NK-92 treated with Interleukin-12 subunit alpha and Interleukin-12 subunit beta, amount 100 ng/mL, for 24 hours (cell line): ENCODE data around the gene SHMT2.

Experiments used
- DNase-seq: peaks from one replicate; lab custom pipeline; 2025; lab: John Stamatoyannopoulos, UW

Gene SHMT2

DNA sequence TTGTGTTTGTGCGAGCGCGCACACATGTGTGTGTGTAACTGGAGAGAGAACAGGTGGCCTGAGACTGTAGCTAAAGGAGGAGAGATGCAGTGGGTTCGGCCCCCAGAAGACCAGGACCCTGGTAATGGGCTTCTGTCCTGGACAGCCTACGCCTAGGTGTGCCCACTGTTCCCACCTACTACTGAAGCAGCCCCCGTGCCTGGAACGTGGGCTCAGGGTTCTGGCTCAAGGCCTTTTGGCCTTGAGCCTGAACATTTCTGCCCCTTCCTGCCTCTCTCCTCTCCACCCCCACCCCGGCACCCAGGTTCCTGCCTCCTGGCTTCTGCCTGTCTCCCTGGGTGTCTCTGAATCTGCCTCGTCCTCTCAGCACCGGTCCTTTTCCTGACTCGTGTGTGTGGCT lies 14.4 kb upstream of the SHMT2 start:
- DNase-seq, result no peak

DNA sequence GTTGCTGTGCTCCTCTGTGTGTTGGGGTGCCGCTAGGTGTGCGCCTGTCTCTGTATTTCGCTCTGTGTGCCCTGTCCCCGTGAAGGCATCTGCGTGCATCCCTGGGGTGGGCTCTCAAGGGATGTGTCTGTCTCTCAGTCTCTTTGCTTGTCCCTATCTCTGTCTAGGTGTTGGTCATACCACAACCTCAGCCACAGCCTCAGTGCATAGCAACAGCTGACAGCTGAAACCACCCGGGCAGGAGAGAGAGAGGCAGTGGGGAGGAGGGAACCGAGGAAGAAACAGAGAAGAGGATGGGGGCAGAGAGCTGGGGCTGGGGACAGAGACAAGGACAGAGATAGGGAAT lies 13.9 kb upstream of the SHMT2 start:
- DNase-seq, result no peak

DNA sequence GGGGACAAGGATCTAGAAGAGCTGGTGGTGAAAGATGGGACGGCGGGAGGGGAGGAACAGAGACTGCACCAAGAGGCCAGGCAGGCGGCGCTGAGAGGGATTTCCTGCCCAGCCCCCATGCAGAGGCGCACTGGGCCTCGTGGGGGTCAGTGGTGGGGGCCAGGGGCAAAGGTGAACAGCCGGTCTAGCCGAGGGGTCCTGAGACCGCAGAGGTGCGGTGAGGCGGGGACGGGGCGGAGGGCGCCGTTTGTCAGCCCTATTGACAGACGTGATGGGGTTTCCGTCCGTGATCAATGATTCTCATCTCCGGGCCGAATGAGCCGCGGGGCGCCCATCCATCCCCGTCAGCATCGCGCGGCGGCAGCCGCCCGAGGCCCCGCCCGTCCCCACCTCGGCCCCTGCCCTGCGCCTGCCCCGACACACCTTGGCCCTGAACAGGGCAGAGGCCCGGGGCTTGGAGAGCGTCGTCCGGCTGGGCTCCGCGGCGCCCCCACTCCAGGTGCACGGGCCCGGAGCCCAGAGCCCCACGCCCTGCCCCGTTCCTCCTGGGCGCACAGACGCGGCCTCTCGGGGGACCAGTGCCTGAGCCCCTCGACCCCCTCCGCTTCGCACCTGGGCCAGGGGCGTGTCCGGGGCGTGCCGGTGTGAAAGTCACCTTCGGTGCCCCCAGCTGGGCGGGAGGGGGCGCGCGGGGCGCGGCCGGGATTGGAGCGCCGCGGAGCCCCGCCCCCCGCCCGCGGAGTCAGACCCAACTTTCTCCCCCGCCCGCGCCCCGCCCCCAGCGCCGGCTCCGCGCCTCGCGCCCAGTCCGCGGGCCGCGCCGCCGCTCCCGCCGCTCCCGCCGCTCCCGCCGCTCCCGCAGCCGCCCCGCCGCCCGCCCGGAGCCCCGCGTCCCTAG lies 13.2 kb upstream of the SHMT2 start, which contains the start of gene NXPH4:
TSS of gene NXPH4 (plus strand) at position 781 of the 898 bp plus-strand sequence. CDS start 176 bp downstream, outside the sequence.
- DNase-seq, result no peak

DNA sequence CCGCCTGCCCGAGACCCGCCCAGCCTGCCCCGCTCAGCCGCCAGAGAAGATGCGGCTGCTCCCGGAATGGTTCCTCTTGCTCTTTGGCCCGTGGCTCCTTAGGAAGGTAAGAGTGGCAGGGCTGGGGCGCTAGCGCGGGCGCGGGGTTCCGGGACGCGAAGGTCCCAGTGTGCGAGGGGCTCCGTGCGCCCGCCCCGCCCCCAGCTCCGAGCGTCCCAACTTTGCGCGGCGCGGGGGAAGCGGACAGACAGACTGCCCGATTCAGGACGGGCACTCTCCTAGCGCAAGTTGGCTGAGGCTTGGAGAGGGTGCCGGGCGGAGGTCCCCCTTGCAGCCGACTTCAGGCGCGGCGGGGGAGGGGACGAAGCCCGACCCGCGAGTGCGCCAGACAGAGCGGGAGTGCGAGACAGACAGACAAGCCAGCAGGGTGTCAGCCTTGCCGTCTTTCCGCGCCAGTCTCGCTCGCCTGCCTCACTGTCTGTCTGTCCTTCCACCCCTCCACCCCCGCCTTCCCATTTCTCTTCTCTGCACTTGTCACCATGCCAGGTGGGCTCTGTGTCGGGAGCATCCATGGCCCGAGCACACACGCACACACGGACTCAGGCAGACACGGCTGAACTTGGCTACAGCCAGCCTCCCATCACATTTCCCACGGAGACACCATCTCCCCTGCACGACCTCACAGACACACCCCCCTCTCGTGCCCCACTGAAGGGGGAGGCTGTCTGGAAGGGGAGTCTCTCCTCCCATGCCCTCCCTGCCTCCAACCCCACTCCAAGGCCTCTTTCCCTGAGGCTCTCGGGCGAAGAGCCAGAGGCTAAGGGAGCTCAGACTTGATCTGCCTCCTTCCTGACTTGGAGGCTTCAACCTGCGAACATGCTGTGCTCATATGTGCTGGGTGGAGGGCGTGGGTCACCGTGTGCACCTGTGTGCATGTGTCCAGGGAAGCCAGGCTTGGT lies 12.3 kb upstream of the SHMT2 start:
- DNase-seq, result no peak

DNA sequence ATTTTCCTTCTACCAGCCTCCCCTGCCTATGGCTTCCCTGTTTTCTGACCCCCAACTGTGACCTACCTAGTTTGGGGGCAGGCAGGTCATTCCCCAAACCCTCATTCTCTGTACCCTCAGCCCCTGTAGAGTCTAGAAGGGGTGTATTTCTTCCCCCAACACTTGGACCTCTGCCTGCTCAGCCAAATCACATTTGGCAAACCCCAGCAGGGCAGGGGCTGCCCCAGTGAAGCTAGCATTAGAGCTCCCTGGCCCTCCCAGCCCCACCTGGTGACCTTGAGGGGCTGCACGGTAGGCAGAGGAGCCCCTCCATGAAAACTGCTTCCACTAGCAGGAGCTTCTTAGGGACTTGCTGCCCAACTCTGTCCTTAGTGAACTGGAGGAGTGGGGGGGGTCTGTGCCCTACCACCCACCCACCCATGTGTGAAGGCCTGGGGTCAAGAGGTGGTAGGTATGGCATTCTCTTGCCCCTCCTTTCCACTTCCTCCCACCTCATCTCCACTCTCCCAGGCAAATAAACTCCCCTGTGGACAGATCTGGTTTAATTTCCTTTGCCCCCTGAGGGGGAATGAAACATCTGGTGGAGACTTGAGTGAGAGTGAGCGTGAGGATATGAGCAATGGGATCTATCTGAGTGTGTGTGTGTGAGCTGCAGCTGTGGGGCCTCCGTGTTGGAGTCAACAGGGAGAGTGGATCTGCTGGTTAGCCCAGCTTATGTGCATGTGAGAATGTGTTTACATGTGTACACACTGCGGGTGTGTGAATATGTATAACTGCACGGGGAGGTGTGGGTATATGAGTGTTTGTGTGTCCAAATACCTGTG lies 11.3 kb upstream of the SHMT2 start:
- DNase-seq, result no peak

DNA sequence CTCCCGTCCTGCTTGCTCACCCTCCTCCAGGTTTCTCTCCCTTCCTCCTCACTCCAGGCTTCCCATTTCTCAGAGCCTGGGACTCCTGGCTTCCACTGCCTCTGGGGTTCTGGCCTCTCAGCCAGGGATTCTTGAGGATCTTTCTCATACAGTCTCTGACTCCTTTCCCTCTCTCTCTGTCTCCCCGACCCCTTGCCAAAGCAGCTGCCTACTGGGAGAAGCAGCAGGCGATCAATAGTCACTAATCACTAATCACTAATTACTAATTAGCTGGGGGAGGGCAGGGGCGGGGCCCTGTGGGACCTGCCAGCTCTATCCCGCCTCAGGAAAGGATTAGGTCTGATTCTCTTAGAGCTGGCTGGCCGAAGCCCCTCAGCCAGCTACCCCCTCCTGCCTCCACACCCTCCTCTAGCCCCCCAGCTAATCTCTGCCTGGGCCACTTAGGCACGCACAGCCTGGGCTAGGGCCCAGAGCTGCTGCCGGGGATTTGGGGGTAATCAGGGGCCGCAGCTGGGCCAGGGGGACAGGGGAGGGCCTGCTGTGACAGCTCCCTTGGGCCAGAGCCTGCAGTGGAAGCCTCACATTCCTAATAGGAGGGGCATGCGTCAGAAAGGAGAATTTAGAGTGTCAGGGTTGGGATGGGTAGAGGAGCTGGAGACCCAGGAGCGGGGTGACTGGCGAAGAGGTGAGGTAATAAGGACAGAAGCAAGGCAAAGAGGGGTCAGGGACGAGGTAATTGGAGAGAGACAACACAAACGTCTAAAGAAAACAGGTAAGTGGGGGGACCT lies 10.1 kb upstream of the SHMT2 start:
- no peak for DNase-seq

DNA sequence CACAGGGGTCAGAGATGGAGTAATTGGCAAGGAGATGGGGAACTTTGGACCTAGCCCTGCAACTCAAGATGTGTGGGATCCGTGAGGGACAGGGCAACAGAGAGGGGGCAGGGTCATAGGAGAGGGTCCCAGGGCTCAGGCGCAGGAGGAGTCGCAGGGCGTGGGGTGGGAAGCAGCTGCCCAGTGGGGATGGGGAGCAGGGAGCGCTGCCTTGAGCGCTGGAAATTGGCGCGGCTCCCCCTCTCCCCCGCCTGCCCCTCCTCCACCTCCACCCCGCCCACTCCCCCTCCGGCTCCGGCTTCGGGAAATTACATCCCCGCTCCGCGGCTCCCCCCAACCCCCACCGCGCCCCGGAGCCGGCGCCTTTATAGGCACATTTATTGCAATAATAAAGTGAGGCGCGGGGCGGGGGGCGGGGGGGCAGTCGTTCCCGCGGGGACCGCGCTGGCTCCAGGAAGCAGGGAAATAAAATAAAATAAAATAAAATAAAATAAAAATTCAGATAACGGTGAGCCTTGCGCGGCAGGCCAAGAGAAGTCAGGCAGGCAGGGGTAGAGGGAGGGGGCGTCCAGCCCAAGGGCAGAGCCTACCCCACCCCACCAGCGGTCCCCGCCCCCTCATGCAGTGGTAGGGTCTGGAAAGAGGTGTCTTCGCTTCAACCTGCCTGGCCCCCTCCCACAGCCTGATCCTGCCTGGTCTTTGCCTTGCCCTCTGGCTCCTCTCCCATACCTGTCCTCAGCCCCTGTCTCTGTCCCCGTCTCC lies 9.3 kb upstream of the SHMT2 start:
- DNase-seq, result no peak

DNA sequence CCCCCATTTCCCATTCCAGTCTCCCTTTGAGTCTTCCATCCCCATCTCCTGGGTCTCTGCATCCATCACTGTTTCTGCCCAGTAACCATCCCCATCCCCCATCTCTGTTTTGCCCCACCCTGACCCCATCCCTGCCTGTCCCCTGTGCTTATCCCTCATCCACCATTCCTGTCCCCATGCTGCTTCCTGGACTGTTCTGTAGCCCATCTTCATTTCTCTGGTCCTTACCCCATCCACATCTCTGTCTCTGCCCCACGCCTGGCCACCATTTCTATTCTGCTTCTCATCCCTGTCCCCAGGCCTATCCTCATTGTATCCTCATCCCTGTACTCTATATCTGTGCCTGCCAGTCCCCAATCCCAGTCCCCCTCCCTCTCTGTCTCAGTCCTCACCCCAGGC lies 8.7 kb upstream of the SHMT2 start:
- DNase-seq, result no peak

DNA sequence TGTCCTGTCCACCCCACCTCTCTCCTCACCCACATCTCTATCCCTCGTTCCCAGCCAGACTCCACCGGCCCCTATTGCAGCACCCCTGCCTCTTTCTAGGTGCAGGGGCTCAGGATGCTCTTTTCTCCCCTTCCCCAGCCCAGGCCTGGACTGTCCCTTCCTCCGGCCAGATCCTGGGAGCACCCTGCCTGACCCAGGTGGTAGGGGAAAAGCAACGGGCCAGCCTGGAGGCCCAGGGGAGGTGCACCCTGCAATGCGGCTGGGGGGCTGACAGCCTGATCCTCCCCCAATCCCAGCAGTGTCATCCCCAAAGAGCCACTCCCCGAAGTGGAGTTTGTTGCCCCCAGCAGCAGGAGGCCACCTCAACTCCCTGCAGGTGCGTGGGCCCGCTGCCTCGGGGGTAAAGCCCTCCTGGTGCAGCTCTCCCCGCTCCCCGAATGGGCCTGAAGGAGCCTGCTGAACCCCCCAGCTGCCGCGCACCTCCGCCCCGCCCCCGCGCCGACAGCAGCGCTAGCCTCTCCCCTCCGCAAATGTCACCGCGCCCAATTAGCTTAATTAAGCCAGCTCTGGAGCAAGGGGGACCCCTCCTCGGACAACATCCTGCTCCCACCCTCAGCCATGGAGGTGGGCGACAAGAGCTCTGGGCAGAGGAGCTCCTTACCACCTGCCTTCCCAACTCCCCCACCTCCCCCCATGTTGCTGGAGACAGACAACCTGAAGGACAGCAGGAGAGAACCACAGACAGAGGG lies 8.2 kb upstream of the SHMT2 start:
- DNase-seq, result no peak

DNA sequence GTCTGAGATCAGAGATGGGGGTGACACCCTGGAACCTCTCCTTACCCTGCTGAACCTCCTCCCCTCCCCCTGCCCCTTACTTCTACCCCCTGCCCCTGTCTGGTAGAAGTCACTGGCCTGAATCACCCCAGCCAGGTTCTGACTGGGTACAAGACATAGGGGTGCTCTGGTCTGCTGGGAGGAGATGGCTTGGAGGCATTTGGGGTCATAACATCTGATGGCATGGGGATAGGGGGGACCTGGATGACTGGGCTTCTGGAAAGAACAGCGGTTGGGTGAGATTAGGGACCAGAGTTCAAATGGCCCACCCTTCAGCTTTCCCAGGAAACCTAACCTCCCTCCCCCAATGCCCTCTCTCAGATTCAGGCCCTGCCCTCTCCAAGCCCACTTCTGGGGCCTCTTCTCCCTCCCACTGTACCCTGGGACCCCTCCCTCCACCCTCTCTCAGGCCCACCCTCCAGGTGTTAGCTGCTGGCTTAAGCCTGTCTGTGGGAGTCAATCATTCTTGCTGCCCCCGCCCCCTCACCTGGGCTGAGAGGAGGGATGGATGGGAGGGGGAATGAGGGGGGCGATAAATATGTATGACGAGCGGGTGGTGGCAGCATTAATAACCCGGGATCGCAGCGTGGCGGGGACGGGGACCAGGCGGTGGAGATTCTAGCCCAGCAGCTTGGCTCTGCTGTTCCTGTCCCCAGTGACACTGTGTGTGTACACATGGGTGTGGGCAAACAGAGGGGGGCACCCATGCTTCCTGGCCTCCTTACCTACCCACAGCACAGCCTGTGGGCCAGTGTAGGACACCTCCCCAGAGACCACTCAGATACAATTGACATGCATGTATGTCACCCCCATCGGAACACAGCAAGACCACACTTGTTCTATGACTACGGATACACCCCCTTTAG lies 7.0 kb upstream of the SHMT2 start:
- no peak for DNase-seq

DNA sequence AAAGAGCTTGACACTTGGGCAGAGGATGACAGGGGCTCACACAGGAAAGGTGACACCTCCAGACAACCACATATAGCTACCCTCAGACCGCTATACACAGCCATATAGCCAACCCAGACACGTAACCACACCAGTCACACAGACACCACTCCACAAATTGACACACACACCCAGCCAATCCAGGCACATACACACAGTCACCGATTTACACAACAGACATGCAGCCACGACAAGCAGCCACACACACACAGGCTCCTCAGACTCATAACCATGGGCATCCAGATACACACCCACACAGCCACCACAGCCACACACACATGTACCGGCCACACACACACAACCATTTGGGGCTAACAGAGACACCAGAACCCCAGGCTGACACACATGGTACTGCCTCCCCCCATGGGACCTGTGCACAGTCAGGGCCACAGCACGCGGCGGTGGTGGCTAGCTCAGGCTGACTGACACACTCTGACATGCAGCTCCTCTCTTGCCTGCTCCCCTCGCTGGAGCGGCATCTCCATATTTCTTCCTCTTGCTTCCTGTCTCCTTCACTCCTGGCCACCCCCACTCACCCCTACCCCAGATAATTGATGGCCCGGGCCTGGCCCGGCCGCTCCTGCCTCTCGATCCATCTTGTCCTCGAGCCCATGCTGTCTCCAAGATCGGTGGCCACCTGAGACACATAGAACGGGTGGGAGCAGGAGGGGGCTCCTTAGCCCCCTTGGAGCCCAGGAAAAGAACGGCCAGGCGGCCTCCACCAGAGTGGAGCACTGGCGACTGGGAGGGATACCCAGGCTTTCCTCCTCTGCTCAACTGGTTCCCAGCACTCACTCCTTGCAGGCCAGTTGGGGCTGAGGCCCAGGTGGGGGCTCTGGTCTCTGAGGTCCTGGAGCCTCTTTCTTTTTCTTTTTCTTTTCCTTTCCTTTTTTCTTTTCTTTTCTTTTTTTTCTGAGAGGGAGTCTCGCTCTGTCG lies 6.0 kb upstream of the SHMT2 start:
- DNase-seq, result no peak

DNA sequence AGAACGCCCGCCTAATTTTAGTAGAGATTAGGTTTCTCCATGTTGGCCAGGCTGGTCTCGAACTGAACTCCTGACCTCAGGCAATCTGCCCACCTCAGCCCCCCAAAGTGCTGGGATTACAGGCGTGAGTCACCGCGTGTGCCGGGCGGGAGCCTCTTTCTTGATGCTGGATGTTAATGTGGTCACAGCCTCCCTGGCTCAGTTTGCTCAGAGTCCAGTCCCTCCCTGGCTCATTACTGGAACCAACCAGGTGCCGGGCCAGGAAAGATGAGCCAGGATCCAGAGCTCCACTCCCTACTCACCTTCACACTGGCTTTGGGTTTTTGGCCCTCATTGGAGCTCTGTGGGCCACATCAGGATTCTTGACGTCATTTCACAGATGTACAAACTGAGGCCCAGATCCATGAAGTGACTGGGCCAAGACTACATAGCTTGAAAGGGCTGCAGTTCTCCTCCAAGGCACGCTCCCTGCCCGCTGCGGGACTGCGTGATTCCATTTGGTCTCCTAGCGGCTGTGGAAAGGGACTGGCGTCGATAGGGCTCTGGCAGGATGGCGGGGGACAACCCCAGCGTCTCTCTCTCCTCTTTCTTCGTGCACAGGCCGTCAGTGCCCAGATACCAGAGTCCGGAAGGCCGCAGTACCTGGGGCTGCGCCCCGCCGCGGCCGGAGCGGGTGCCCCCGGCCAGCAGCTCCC lies 5.1 kb upstream of the SHMT2 start:
- no peak for DNase-seq

DNA sequence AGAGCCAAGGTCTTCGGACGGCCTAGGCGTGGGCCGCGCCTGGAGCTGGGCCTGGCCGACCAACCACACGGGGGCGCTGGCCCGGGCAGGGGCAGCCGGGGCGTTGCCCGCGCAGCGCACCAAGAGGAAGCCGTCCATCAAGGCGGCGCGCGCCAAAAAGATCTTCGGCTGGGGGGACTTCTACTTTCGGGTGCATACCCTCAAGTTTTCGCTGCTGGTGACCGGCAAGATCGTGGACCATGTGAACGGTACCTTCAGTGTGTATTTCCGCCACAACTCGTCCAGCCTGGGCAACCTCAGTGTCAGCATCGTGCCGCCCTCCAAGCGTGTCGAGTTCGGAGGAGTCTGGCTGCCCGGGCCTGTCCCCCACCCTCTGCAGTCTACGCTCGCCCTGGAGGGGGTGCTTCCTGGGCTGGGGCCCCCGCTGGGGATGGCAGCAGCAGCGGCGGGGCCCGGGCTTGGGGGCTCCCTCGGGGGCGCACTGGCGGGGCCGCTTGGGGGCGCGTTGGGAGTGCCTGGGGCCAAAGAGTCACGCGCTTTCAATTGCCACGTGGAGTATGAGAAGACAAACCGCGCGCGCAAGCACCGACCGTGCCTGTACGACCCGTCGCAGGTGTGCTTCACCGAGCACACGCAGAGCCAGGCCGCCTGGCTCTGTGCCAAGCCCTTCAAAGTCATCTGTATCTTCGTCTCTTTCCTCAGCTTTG lies 4.4 kb upstream of the SHMT2 start:
- no peak for DNase-seq

DNA sequence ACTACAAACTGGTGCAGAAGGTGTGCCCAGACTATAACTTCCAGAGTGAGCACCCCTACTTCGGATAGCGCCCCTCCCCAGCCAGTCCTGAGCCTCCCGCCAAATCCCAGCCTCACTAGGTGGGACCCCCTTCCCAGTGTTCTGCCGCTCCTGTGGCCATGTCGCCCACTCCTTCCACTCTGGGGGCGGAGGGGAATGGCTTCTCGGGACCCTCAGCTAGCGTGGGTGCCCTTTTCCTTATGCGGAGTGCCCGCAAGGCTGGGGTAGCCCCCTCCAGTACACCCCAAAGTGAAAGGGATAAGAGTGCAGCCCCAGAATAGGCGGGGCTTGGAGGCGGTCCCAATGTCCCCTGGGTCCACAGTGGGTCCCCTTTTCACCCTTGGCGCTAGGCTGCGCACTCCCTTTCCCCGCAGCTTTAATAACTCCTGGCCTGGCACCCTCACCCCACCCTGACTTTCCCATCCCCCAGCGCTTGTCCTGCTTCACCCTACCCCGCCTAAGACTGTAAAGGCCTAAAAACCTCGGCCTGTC lies 3.8 kb upstream of the SHMT2 start:
- no peak for DNase-seq

DNA sequence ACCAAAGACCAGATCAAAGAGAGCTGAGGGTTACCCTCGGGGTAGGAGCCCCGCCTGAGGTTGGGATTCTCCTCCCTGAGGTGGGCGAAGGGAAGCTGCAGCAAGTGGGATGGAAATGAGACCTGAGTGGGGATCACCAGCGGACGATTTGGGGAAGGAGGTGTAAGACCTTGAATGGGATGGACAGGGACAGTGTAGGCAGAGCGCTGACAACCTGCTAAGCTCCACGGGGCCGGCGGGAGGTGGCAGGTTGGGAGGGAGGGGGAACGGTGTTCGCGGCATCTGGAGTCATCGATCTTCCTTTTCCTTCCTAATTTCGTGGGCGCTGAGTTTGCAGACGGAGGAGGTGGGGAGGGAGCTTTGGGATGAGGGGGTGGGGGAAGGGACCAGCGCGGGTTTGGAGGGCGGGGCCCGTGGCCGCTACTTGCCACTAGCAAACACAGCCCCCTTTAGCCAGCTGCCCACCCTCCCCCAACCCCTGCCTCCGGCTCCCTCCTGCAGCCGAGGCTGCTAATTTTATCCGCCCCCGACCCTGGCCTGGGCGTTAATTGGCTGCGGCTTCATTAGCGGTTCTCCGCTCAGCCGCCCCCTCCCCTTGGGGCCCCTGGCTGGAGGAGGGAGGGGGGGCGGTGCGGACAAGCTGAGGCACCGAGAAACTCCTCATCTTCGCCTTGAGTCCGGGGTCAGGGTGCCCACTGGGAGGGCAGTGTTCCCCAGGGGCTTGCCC lies 2.8 kb upstream of the SHMT2 start:
- DNase-seq, result no peak
